RPMI8226 (cell line): ENCODE data around the gene SLCO3A1.
A peak's percentile ranks its signal among the peaks of the same experiment; 100 is the strongest.

ENCODE experiments used
- DNase-seq: peaks from one replicate; pipeline ENCODE4 v3.0.0-alpha.2; 2015

The SLCO3A1 gene

DNA sequence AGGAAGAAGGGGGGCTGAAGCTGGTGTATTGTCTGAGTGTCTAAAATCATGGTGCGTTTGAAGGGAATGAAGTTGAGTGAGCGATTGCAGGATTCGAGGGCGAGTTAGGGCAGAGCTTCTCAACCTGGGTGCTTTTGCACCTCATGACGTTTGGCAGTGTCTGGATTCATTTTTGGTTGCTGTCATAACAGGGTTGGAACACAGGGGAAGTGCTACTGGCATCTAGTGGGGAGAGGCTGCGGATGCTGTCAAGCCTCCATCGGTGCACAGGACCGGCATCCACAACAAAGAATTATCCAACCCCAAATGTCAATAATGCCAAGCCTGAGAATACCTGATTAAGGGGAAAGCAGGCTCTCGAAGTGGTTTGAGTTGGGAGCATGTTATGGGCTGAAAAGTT lies 120.0 kb downstream of the SLCO3A1 start:
- DNase-seq, result no peak

DNA sequence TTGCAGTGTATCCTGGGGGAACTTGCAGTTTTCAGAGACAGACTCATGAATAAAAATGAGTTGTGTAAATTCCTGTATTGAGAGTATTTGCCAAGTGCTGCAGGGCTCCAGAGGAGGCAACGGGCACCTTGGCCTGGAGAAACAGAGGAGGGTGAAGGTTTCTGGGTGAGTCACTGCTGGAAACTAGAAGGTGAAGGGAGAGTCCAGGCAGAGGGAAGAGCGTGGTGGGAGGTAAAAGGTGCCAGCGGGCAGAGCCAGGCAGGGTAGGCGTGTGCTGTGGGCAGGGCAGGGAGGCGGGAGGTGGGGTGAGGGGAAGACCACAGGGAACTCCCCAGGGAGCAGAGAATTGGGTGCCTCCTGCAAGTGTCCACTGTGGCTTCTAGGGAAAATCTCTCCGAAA lies 120.8 kb downstream of the SLCO3A1 start:
- DNase-seq, result peak; percentile 43

DNA sequence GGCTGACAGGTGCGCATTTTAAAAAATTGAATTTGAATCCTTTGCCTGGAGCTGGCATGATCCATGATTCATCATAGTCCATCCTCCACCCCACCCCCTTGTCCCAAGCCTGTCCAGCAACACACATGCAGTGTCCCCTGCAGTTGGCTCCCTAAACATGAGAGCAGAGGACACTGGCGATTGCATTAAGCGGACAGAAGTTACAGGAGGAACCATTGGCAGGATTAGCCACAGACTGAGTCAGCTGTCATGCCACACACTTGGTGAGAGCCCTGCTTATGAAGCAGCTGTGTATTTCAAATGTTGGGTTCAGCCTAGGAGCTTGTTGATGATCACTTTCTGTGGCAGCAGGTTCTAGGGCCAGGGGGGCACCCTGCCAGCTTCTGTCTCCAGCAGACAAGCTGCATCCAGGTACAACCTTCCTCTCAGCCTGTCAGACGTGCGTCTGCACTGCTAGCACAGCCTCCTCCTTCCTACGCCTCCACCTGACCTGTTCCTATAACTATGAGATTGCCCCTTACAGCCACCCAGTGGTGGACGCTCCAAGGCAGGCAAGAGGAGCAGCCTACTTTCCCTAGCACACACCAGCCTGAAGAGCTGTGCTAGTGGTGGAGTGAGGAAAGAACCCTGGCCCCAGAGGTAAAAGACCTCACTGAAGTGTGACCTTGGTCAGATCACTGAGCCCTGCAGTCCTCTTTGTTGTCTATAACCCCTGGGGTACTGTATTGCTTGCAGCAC lies 121.9 kb downstream of the SLCO3A1 start:
- DNase-seq, result peak; percentile 82

DNA sequence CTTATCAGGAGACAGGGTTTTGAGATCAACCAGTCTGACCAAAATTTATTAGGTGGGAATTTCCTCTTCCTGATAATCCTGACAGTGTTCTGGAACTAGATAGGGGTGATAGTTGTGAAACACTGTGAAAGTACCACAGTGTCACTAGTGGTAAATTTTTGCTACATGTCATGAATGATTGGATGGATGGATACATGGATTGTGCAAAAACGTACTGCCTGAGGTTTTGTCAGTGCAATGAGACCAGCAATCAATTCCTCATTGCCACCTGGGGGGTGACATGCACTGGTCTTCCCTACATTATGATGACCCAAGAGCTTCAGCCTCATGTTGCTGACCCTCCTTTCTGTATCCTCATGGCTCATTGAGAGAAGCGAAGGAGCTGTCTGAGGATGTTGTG lies 123.5 kb downstream of the SLCO3A1 start:
- no peak for DNase-seq

DNA sequence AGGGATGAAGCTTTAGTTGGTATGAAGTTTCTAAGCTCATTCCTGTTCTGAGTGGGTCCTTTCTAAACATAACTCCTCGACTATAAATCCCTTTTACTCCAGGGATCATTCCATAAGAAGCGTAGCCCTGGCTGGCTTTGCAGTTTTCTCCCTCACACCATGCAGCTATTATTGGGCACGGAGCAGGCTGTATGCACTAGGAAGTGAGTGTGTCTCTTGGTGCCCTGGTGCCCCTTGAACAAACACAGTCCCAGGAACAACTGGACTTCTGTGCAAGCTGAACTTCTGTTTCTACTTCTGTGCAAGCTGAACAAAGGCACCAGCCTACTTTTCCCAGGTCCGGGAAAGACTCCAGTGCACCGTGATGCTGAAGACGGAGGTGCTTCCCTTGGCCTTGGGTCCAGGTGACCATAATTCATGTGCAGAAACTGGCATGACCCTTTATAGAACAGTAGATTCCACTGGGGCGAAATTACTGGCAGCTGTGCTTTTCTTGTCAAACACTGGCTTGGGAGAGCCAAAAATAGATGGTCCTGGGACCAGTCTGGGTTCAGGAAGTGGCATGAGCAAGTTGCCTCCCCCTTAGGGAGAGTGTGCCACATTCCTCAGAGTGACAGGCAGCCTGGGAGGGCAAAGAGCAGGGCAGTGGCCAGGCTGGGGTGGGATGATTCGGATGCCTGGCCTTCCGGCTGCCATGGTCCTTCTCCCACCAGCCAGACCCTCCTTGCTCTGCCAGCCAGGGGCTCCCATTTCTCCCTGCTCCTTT lies 127.2 kb downstream of the SLCO3A1 start:
- no peak for DNase-seq

DNA sequence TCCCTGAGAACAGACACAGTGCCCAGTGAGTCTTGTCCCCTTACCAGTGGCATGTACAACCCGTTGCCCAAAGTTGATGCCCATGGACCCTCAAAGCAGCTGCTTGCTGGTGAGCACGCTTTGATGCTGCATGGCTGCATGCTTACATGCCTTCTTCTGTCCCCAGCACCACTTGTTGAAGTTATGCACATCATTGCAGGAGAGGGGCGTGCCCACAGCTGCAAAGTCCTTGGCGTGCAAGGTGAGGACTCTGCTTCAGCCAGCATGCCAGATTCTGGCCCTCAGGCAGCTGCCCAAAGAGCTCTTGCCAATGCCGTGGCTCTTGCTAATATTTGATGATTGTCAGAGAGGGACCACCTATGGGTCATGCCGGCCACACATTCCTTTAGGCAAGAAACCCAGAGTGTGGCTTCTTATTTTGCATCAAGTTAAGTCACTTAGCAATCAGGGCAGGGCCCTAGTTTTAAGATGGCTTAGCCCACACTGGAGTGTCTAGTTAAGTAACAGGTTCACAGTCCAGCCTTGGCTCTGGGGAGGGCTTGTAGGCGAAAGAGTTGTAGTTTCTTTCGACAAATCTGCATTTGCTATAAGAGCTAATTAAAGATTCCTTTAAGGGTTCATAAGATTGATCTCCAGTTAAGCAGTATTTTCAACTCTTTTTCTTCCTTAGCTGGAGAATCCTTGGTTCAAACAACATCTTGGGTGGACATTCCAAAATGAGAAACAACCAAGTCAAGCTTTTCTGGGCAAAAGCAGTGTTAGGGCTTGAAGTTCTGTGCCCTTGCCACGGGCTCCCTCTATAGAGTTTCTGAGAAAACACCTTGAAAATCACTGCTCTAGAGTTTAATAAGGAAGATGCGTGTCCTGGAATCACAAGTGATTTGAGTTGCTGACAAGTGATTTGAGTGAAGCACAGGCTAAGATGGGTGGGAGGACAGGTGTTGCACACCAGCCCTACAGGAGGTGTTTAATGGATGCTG lies 128.6 kb downstream of the SLCO3A1 start:
- DNase-seq, result no peak

DNA sequence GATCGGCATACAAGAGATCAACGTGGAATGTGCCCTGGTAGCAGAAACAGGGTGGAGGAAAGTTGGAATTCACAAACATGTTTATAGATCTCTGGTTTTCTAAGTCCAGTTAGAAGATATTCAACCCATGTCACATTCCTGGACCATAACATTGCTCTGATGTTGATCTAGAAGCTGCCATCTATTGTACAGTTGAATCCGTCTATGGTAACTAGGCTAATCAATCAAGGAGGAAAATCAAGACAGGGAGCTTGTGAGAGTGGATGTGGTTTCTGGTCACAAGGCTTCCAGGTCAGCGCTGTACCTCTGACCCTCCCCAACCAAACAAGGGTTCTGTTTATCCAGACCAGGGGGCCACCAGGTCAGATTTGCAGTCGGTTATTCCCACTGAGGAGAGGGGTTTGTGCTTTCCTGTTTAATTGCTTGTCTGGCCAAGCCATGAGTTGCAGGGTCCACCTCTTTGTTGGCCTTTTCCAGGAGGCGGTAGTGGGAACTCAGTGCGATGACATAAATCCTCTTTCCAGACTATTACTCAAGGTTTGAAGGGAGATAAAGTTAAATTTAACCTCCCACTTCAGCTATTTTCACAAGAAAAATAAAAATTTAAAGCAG lies 130.3 kb downstream of the SLCO3A1 start:
- DNase-seq, result no peak

DNA sequence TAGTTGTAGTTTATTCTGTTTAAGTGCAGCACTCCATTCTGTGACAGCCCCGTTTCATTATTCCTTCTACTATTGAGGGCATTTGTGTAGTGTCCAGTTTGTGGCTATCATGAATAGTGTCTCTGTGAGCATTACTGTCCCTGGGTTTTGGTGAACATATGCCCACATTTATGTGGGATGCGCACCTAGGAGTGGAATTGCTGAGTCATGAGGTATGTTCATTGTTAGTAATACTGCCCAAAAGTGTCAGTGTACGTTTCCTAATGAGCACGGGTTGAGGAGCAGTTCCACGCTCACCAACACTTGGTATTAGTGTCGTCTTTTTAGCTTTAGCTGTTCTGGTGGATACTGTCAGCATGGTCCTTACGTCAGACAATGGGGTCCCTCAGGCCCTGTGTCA lies 131.8 kb downstream of the SLCO3A1 start:
- DNase-seq, result no peak

DNA sequence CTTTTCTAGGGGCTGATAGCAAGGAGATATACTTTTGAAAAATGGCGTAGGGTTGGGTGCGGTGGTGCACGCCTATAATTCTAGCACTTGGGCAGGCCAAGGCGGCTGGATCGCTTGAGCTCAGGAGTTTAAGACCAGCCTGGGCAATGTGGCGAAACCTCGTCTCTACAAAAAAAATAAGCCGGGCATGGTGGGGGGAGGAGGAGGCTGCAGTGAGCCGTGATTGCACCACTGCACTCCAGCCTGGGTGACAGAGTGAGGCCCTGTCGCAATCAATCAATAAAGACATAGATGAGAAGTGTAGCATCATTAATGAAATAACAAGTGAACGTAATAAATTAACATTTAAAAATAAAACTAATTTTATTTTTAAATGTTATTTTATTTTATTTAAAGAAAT lies 134.6 kb downstream of the SLCO3A1 start:
- DNase-seq, result no peak

DNA sequence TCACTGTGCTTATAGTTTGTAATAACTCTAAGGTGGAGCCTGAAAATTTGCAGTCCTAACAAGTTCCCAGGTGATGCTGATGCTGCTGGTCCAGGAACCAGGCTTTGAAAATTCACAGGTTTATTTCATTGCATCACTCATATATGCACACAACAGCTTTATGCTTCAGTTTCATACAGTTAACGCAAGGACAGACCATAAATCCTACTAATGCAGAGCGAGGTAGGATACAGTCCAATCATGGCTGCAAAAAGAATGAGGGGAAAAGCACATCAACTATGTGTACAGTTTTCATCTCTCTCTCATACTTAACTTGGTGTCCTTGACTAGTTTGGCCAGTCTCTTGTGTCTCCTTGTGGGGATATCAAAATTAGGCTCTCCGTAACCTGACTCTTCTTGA lies 135.1 kb downstream of the SLCO3A1 start:
- DNase-seq, result no peak

DNA sequence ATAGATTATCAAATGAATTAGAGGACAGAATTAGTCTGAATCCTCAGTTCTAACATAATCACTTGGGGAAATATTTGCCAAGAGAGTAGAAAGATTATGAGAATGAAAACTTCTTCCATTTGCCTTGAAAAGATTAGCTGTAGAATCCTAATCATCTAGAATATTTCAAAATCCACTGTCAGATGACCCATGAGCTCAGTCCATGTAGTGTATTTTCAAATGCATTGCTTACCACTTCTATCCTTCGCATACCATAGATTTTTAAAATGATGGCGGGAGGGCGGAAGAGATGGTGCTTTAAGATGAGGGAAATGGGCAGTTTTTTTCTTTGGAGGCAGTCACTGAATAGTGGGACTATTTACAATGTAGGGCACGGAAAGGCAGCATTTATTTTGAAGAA lies 136.3 kb downstream of the SLCO3A1 start:
- no peak for DNase-seq

DNA sequence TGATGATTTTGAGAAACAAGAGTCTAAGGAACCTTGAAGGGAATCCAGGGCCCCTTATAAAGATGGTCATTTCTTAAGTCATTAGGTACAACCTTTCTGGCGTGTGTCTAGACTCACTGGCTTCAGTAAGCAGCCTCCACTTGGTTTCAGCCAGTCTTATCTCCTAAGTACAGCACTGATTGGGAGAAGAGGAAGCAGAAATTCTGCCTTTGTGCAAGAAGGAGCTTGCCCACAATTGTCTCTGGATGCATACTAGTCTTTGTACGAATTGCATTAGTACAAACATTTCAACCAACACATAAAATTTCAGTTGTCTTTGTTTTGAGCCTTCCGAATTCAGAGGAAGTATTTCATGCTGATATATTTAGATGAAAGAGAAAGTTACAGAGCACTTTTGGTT lies 139.4 kb downstream of the SLCO3A1 start:
- no peak for DNase-seq

DNA sequence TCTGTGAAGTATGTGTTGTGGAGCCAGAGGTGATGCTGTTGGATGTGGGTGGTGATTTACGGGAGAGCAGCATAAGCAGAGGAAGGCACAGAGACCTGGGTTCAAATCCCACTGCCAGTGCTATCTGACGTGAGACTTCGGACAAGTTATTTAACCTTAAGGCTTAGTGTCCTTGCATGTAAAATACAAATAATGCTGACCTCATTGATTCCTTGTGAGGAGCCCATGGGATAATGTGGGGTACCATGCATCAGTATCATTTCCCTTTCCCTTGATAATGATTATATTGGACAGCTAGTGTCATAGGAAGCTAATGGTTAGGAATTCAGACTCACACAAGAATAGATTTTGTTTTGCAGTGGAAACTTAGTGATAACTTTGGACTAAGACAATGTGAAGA lies 141.6 kb downstream of the SLCO3A1 start:
- DNase-seq, result no peak

DNA sequence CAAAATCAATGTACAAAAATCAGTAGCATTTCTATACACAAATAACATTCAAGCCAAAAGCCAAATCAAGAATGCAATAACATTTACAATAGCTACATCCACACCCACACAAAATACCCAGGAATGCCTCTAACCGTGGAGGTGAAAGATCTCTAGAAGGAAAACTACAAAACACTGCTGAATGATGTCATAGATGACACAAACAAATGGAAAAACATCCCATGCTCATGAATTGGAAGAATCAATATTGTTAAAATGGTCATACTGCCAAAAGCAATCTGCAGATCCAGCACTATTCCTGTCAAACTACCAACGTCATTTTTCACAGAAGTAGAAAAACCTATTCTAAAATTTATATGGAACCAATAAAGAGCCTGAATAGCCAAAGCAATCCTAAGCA lies 143.7 kb downstream of the SLCO3A1 start:
- DNase-seq, result no peak

DNA sequence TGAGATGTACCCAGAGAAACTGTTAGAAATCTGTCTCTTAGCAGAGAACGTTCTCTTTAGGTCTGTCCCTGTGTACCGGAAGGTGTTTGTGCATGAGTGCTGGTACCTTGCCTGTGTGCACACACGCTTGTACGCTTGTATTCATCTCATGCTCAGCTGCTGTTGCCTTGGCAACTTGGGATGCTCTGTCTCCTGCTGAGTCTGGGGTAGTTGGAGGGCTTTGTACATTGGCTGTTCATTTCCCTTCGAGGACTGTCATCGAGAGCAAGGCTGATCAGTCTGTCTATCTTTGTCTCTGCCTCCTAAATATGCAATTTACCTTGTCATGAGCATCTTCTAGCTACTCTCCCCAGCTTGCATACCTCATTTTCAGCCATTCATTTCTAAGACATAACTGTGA lies 147.2 kb downstream of the SLCO3A1 start:
- no peak for DNase-seq

DNA sequence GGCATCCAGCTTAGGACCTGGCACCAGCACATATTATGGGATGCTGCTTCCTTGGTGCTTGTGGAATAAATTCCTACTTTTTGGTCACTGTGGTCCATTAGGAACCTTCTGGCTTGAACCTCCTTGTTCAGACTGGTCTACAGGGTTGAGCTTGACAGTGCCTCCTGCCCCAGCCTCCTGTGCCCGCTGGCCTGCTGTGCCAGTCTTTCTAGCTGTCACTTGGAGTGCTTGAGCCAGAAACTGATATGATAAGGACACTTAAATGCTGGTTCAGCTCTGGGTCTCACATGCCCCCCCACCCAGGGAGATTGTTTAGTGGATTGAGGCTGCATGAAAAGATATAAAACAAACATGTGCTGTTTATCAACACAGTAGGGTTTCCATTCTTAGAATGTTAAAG lies 147.8 kb downstream of the SLCO3A1 start:
- DNase-seq, result no peak

DNA sequence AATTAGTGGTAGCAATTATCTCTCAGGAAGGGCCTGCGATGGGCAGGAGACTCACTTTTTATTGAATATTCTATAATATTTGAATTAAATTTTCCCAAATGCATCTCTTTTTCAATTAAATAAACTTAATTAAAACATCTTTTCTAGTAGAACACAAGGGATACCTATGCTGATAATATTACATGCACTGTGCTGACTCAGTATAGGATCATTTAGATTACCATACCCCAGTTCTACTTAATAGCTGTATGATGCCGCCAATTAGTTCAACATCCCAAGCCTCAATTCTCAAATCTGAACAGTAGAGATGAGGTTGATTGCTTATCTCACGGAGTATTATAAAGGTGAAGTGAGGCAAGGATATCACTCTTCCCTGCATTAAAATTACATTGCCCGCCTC lies 149.2 kb downstream of the SLCO3A1 start:
- DNase-seq, result no peak

DNA sequence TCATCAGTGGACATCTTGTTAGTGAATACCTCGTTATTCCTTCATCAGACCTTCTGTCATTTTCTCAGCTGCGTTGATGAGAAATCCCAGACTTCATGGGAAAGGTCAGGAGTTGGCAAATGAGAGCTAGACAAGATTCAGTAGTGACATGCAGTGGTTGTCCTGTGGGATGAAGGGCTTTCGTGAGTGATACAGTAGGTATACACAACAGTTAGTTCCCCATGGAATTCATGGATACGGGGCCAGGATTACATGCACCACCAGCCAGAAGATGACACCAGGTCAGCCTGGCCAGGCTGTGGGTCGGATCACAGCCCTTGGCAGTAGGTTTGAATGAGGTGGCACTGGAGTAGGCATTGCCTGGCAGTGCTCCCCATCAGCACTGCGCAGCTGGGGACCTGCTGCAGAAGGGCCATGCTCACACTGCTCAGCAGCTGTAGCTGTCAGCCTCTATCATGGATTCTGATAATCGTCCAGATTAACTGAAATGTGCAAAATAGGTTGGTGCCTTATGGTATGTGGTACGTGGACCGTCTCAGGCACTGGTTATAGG lies 150.1 kb downstream of the SLCO3A1 start:
- DNase-seq, result no peak

DNA sequence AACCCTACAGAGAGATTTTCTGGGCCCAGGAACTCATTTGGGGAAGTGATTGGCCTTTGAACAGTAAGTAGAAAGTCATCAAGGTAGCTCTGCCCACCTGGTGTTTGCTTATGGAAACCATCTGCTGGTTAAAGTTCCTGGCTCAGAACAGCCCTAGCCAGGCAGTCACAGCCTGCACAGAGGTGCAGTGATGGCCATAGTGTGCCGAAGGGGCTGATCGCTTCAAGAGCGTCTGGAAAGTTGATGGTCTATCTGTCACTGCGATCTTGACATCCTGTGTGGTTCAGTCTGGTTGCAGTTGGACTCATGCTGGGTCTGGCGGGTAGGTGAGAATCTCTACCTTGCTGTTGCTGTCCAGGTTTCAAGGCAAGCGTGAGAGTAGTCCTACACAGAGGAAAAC lies 151.6 kb downstream of the SLCO3A1 start:
- peak; percentile 76 for DNase-seq

DNA sequence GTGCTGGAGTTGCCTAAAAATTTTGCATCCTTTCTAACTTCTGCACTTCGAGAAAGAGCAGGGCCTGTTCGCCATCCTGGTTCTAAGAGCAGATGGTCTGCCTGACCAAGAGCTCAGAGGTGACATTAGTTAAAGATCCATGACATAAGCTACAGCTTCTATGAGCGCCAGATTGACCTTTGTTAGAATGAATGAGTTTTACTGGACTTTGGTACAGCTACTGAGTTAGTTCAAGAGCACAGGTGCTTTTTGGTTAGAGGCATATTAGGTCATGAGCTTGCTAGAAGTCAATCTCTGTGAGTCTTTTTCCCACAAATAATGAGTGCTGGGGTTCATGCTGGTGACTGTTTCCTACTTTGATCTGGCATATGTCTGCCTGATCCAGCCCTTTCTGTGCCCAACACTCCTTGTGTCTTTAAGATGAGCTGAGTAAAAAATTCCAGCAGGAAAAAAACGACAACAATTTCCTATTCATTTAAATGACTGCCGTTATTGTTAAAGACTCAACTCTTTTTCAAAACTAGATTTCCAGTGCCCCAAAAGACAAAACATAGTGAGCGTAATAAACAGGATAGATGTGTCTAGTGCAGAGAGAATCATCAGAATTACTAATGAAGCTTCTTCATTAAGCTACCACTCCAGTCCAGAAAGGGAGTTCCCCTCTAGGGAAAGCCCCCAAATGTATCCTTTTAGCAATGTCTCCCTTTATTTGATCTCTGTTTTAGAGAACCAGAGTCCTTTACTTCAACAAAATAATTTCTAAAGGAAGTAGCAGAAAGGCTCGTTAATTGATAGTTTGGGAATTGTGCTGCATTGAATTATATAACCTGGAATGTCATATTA lies 152.9 kb downstream of the SLCO3A1 start:
- DNase-seq, result no peak

DNA sequence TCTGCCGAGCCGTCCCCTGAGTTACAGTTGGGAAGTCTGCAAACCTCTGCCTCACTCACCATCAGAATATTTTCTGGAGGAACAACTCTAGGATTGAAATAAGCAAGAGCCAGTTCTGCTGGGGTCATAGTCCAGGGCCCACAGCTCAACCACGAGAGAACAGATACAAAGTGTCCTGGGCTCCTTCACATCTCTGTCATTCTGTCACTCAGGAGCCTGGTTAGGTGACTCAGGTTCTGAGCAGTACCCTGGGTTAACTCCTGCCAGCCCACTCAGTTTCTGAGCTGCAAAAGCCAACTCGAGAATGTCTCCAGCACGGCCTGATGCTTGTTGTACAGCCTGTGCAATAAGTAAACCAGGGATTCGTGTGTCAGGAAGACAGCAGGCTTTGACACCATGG lies 155.7 kb downstream of the SLCO3A1 start:
- DNase-seq, result no peak
